Measurements from ENCODE around the gene TCEAL8. TPM values are rescaled to one million over a fixed set of nuclear protein-coding genes. Genes with fewer than 3 reads are reported as not detected.
"Not testable (repeated sequence)": the region's sequence is repeated elsewhere in the genome, so short reads cannot be mapped to it uniquely, and the experiment has no call there.

TCEAL8 gene
- total and polyA plus RNA-seq, 4 donors = 11.9 to 109 (median 20.2) TPM

GRCh38 chrX:103236296-103236695 lies 18.7 kb downstream of the TCEAL8 start:
- 77% methylated on average over 1 of the region's 1 CpG for WGBS
- Histone ChIP-seq H3K9ac (ENCODE audit: low read depth in 1 of 2, low read length in 2 of 2) (no peak overlapping the region), H3K4me3 (ENCODE audit: low read depth in 1 of 3, low read length in 3 of 3) (no peak overlapping the region), H3K27me3 (ENCODE audit: control insufficient read depth in 4 of 4, insufficient read depth in 4 of 4, low read length in 3 of 4) (peaks cover 0 to 2% (median 0%) of the 10 kb centered on the region in 4 donors), H3K4me1 (ENCODE audit: control insufficient read depth in 4 of 4, insufficient read depth in 4 of 4, low read length in 3 of 4) (no peaks in the 10 kb centered on the region), H3K27ac (ENCODE audit: low read depth in 1 of 2, low read length in 2 of 2) (no peak overlapping the region), H3K9me3 (ENCODE audit: control insufficient read depth in 4 of 4, low read length in 3 of 4) (no peaks in the 10 kb centered on the region), H3K36me3 (ENCODE audit: control insufficient read depth in 4 of 4, insufficient read depth in 3 of 4, low read depth in 1 of 4, low read length in 3 of 4) (no peaks in the 10 kb centered on the region)
- DNase-seq (ENCODE audit: low spot score) = no peak
- no peak for TF ChIP-seq CTCF (IDR thresholded peaks at IDR 0.05; ENCODE audit: low read depth, low read length, missing input control)
- no peak for TF ChIP-seq RAD21 (IDR thresholded peaks at IDR 0.05)
- TF ChIP-seq ATF3 (IDR thresholded peaks at IDR 0.05) = no peak
- TF ChIP-seq FOXA1 (IDR thresholded peaks at IDR 0.05) = no peak
- no peak for TF ChIP-seq EGR1 (IDR thresholded peaks at IDR 0.05; ENCODE audit: low read depth in 2 of 2)
- TF ChIP-seq TAF1 (conservative IDR thresholded peaks at IDR 0.05) = no peak
- no peak for TF ChIP-seq NR2F2 (IDR thresholded peaks at IDR 0.05)
- no peak for TF ChIP-seq RXRA (IDR thresholded peaks at IDR 0.05)
- TF ChIP-seq YY1 (IDR thresholded peaks at IDR 0.05) = no peak
- TF ChIP-seq MAX (IDR thresholded peaks at IDR 0.05) = no peak
- TF ChIP-seq HNF4A (conservative IDR thresholded peaks at IDR 0.05) = no peak
- TF ChIP-seq HNF4G (IDR thresholded peaks at IDR 0.05) = no peak
- TF ChIP-seq JUND (IDR thresholded peaks at IDR 0.05) = no peak
- TF ChIP-seq FOXA2 (IDR thresholded peaks at IDR 0.05) = no peak
- TF ChIP-seq ZBTB33 (IDR thresholded peaks at IDR 0.05) = no peak
- TF ChIP-seq REST (IDR thresholded peaks at IDR 0.05) = no peak
- TF ChIP-seq SP1 (IDR thresholded peaks at IDR 0.05) = no peak

GRCh38 chrX:103235608-103236007 lies 19.3 kb downstream of the TCEAL8 start:
- WGBS = 50% methylated on average over 2 of the region's 2 CpGs
- not testable (repeated sequence) for H3K9ac ChIP-seq (ENCODE audit: low read depth in 1 of 2, low read length in 2 of 2); H3K27me3 ChIP-seq (ENCODE audit: control insufficient read depth in 4 of 4, insufficient read depth in 4 of 4, low read length in 3 of 4); H3K36me3 ChIP-seq (ENCODE audit: control insufficient read depth in 4 of 4, insufficient read depth in 3 of 4, low read depth in 1 of 4, low read length in 3 of 4); H3K9me3 ChIP-seq (ENCODE audit: control insufficient read depth in 4 of 4, low read length in 3 of 4); H3K4me1 ChIP-seq (ENCODE audit: control insufficient read depth in 4 of 4, insufficient read depth in 4 of 4, low read length in 3 of 4); DNase-seq (ENCODE audit: low spot score); H3K27ac ChIP-seq (ENCODE audit: low read depth in 1 of 2, low read length in 2 of 2); H3K4me3 ChIP-seq (ENCODE audit: low read depth in 1 of 3, low read length in 3 of 3)

Data from liver (tissue), 9 donors.